Measurements from ENCODE around the gene IAH1. TPM values are rescaled to one million over a fixed set of nuclear protein-coding genes. Genes with fewer than 3 reads are reported as not detected.

IAH1 gene
- 58.7 and 79.0 TPM in 2 replicates for total RNA-seq

DNA sequence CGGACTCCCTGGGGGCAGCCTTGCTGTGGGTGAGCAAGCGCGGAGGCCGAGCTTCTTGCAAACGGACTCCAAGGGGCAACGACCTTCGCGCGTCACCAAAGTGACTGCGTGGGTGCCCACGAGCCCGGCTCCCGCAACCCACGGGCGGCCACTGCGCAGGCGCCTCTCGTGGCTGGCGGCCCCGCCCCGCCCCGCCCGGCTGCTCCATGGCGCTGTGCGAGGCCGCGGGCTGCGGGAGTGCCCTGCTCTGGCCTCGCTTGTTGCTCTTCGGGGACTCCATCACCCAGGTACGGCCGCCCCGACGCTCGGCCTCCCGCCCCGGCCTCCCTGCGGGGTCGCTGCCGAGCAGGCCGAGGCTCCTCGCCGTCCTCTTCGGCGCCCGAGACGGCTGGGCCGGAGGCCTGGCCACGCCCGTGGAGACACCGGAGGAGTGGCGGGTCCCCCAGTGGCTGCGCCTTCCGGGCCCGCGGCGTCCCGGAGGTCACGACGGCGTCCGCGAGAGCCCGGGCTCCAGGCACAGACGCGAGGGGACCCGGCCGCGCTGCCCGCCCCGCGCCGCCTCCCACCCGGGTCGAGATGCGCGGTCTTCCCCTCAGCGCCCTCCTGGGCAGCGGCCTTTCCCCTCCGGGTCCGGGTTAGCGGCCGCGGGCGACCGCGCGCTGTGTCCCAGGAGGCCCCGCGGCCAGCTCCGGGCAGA is at the start of gene IAH1:
IAH1 (plus strand) TSS at position 191 of the 697 bp plus-strand sequence; CDS start at position 207, 16 bp downstream.

Other genes starting within 250 kb of the IAH1 start
- gene ITGB1BP1, start 51.0 kb upstream of the IAH1 start, total RNA-seq = 59.3 and 61.4 TPM in 2 replicates
- gene CPSF3, start 50.9 kb upstream of the IAH1 start, total RNA-seq = 32.6 and 47.9 TPM in 2 replicates
- gene ADAM17, start 81.3 kb downstream of the IAH1 start, total RNA-seq = 18.6 and 24.5 TPM in 2 replicates
- 228 and 327 TPM in 2 replicates for gene YWHAQ, start 156.4 kb downstream of the IAH1 start, total RNA-seq